Endometrium (tissue), 2 donors: ENCODE data around the gene PLLP.
A peak's percentile ranks its signal among the peaks of the same experiment; 100 is the strongest.
"Not testable (repeated sequence)": the region's sequence is repeated elsewhere in the genome, so short reads cannot be mapped to it uniquely, and the experiment has no call there.

Source experiments
- FAIRE-seq: peaks from 2 replicates; lab custom pipeline; 2012; peaks lifted over from hg19 to GRCh38; lab: Jason Lieb, UNC
- donor health status: control.
- donor health status: control.

The PLLP gene

DNA sequence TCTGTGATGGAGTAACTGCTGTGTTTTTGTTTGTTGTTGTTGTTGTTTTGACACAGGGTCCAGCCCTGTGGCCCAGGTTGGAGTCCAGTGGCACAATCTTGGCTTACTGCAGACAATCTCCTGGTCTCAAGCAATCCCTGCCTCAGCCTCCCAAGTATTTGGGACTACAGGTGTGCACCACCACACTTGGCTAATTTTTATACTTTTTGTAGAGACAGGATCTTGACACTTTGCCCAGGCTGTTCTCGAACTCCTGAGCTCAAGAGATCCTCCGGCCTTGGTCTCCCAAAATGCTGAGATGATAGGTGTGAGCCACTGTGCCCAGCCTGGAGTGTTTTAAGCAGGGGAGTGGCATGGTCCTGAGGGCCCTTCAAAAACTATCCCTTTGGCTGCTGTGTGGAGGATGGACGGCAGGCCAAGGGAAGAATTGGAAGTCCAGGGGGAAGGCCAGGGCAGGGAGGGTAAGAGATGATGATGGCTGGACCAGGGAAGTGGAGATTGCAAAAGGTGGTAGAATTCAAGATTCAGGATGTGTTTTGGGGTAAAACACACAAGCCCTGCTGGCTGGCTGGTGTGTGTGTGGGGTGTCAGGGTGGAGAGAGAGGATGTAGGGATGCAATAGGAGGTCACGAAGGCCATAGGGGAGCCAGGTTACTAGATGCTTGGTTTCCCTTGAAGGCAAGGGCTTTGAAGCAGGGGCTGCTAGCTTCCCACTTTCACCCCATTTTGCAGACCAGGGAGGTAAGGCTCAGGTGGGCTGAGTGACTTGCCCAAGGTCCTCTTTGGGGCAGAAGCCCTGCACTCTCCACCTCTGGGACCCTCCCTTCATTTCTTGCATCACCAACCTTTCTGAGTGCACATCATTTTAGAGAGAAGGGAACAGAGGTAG is 18.8 kb upstream of the PLLP start:
- FAIRE-seq = no peak

DNA sequence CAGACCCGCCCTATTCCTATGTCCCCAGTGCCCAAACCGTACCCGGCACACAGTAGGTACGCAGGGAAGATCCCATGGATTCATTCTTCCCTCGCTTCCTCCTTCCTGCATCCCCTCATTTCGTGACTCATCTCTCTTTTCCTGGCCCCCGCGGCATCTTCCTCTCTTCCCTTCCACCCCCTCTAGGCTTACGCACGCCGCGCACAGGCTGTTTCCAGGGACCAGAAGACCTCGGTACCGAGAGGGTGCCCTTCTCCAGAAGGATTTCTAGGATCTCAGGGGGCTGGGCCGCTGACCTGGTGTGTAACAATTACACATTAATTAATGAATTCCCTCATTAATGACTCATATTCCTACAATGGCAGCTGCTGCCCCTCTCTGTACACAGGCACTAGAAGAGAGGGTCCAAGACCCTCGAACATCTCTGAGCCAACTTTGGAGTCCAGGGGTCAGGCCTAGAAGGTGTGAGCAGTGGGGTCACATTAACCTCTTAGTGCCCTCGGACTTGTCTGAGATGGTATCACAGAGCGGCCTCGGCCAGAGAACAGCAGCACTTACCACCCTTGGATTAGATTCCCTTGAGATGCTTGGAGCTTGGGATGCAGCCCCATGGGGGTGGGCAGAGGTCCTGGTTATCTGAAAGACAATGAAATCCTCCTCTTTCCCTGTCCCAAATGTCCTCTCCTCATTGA is 16.8 kb upstream of the PLLP start:
- no peak for FAIRE-seq

DNA sequence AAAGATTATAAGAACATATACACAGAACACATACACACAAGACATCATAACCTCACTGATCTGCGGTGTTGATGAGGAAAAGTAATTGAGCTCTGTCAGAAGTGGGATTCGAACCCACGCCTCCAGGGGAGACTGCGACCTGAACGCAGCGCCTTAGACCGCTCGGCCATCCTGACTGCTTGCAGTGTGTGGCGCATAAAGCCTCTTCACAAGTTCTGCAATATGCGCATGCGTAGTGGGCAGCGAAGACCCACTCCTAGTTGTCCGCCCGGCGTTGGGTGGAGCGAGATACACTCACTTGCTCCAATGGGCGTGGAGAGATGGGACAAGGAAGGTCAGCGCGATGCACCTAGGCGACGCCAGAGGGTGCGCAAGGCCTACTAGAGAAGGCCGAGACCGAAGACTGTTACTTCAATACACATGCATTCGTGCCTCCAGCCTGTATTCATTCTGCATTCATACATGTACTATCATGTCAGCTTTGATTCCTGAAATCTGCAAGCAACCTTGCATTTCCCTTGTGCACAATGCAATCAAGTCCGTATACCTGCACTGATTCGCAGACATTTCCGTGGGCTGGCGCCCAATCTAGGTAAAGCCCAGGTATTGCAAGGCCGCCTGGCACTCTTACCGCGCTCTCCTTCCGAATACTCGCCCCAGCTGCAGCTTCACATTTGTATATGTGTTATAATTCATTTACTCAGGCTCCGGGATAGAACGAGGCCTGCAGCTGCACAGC is 16.1 kb upstream of the PLLP start:
- peak; percentile 89 for FAIRE-seq

DNA sequence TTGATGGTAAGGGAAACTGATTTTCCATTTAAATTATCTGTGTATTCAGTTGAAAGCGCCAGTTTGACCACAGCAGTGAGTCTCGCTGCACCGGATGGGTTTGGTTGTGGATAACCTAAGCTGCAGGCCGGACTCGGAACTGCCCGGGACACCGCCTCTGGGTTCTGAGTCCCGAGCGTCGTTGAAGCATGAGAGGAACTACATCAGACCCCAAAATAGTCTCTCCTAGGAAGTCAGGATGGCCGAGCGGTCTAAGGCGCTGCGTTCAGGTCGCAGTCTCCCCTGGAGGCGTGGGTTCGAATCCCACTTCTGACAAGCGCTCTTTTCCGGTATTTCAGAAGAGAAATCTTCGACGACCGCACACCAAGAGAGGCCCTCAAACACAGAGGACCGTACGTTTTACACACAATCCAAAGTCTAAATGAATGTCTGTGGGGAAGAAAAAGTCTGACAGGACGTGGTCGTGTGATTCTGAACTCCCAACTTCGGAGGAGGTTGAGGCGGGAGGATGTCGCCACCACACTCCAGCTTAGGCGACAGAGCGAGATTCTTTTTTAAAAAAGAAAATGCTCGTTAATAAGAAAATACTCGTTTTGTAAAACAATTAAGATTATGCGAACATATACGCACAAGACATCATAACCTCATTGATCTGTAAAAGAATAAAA is 15.4 kb upstream of the PLLP start:
- peak; percentile 35 for FAIRE-seq

DNA sequence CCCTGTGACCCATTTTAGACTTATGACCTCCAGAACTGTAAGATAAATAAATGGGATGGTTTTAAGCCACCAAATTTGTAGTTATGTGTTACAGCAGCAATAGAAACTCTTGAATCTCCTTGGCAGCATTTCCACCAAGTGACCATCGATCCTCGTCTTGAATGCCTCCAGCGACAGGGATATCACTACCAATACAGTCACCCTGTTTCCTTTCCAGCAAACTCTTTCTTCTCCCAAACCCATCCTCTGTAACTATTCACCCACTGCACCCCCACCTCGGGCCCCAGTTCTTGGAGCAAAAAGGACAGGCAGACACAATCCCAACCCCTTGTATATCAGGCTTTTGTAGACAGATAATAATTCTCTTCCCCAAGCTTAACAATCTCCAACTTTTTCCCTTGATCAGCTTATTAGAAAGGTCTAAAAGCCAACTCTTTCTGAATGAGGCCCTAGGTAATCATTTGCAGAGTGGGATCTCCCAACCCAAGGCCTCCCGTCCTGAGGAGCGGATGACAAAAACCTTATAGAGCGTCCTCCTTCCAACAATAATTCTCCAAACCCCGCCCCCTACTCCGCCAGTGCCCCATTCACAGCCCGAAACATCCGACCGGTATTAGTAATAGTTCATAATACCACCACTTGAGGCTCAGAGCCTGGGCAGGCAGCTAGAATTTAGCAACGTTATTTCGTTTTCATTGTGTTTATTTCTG is 14.7 kb upstream of the PLLP start:
- no peak for FAIRE-seq

DNA sequence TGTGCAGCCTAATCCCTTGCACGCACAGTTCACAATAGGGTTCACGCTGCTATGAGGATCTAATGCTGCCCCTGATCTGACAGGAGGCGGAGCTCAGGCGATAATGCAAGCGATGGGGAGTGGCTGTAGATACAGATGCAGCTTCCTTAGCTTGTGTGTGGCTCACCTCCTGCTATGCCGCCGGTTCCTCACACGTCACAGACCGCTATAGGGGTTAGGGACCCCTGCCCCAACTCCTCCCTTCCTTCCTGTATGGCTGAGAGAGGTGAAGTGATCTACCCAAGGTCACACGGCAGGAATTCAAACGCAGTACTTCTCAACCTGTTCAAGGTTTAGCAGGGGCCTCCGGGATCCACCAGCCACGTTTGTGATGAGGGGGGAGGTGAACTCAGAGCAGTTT is 13.4 kb upstream of the PLLP start:
- no peak for FAIRE-seq

DNA sequence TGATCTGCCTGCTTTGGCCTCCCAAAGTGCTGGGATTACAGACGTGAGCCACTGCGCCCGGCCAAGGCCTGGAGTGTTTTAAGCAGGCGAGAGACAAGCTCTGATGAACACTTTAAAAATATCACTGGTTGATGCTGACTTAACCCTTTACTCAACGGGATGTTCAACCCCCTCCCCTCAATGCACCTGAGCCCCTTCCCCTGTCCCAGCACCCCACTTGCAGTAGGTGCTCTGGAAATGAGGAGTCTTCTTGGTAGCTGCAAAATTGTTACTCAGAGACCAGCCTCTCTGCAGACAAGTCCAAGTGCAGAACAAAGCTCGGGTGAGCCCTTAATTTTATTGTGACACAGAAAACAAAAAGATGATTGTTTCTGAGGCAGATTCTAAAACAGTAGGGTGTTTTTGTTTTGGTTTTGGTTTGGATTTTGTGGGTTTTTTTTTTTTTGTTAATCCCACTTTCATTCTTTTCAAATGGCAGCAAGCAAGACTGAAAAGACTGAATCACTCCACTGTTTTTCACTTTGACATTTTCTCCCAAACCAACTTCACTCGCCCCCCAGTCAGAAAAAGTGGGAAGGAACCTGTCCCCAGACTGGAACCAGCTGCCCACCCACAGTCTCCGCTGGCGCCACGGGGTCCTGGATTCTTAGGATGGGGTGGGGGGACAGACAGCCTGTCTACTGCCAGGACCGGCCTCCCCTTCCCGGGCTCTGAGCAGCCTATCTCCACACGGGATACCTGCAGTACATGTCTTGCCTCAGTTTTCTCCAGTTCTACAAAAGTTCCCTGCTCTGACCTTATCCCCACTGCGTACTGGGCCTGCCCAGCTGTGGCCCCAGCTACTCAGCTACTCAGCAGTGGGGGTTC is 5.2 kb upstream of the PLLP start:
- FAIRE-seq = no peak

DNA sequence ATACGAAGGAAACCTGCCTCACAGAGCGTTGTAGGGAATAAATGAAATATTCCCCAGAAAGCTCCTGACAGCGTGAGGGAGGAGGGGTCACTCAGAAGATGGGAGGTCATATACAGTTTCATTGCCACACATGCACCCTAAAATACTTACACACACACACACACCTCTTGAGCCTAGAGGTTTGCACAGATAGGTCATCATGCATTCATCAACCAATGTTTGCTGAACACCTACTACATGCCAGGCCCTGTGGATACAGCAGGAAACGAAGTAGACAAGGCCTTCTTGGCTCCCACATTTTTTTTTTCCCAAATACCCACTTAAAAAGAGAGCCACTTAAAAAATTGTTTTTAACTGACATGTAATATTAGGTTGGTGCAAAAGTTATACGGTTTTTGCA is 907 bp upstream of the PLLP start:
- FAIRE-seq = no peak

DNA sequence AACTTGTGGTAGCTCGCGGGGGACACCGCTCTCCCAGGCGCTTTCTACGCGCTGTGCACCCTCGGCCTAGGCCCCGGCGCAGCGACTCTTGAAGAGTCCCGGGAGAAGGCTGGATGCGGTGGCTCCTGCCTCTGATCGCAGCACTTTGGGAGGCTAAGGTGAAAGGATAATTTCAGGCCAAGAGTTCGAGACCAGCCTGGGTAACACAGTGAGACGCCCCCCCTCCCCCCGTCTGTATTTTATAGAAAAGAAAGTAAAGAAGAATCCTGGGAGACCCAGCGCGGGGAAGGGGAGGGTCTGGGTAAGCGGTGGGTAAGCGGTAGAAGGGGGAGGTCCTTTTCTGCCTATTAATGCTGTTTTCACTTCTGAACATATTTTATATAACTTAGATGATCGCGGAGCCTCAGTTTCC is 486 bp upstream of the PLLP start:
- FAIRE-seq = no peak

DNA sequence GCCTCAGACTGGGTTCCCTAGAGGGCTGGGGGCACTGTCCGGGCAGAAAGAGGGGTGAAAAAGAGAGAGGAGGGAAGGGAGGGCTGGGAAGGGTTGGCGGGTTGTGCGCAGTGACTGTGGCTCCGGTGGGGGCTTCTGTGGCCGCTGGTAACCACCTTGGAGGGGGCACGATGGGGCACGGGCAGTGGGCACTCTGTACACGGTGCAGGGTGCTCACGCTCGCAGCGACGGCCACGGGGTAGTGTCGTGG is 588 bp downstream of the PLLP start:
- no peak for FAIRE-seq

DNA sequence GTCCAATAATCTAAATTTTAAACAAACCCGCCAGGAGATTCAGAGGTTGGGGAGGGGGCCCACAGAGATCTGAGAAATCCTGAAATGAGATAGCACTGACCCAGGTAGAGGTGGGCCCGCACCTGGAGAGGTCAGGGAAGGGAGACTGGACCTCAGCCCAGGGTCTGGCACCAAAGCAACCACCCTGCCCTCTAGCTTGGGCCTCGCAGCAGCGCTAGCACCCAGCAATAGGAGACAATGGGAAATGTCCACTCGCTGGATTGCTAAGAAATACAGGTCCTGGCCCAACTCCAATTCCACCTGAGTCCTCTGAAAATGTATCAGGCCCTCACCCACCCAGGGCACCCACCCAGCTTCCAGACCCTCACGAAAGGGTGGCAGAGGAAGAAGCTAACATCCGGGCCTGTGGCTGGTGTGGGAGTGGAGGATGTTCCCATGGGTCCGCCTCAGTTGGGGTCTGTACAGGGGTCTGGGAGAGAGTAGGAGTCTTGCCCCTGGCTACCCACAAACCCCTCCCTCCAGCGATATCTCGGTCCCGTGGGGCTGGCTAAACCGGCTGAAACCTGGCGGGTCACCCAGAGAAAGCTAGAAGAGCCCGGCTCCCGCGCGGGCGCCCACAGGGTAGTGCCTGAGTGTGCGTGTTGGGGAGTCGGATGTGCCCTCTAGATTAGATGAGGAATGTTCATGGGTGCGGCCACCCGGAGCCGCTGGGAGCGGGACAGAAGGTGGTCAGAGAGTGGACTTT is 1.1 kb downstream of the PLLP start:
- no peak for FAIRE-seq

DNA sequence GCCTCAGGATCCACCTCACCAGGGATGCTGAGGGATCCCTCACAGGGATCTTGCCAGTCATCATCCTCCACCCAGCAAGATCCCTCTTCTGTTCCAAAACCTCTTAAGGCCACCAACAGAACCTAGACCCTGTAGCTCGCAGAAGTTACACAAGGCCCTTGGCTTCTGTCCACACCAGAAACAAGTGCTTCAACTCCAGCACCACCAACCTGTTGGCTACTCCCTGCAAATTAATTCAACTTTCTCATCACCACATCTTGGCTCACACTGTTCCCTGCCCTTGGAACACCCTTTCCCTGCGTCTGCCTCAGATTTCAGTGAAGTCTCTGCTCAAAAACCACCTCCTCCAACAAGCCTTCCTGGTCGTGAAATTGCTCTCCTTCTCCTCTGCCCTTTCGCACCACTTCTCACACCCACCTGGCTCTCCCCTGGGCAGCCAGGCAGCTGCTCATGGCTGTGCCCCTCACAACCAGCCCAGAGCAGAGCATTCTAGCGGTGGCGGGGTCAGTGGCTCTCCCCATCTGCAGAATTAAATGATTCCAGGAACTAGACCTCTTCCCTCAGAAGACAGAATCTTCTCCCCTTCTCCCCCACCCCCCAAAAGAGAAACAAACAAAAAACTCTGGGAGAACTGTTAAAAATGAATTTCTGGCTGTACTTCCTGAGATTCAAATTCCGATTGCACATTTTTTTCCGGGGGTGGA is 1.8 kb downstream of the PLLP start:
- FAIRE-seq = no peak

DNA sequence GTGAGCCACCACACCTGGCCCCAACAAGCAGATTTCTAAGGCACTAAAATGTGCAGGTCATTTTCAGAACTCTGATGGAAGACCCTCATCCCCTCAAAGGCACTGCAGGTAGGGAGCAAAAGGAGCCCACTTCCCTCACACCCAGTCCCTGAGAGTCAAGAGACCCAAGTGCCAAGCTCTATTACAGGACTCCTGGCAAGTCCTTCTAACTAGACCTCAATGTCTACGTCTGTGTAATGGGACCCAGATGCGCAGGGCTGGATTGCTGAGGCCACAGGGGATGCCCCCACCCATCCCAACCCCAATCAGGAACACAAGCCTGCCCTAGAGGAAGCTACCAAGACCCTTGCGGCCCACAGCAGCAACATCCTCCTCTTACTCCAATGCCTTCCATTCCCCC is 2.7 kb downstream of the PLLP start:
- no peak for FAIRE-seq

DNA sequence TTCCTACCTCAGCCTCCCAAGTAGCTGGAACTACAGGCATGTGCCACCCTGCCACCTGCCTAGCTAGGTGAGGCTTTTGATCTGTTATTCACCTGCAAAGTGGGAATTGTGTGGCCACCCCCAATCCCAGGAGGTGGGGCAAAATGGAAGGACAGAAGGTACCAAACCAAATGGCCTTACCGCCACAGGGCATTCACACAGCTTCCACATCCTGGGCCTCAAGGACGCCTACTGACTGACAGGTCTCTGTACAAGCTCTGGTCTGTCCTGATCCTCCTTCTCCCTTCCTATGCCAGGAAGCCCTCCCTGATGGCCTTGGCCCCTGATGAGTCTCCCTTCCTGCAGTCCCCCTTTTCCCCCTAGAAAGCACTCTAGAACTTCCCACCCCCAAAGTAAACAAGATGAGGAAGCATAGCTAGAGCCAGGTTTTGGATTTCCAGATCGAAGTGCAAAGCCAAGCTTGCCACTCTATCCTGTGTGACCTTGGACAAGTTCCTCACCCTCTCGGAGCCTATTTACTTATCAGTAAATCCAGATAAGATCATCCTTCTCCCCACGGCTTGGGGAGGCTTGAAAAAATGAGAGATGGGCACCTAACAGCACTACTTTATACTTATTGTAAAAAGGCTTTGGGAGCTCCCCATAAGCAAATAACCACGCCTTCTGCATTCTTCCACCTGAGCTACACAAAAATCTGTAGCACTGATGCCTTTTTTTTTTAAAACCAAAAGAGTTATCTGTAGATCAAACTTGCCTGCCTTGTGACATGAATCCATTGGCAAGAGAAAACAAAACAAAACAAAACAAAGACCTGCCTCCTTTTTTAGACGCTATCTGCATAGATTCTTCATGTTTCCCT is 4.5 kb downstream of the PLLP start:
- no peak for FAIRE-seq

DNA sequence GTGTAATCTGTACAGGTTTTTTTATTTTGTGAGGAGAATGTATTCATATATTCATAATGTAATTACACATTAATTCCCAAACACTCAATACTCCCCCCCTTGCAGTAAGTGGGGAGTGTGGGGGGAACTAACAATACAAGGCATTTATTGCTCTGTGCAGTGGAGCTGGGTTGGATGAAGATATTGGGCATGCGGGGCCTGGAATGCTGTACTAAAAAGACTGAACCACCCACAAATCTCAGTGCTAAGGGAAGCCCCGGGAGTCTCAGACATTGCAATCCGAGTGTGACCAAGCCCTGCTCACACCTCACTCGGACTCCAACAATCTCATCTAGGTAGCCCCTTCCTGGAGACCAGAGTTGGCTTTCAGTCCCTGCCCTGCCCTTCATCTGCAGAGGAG is 6.0 kb downstream of the PLLP start:
- no peak for FAIRE-seq

DNA sequence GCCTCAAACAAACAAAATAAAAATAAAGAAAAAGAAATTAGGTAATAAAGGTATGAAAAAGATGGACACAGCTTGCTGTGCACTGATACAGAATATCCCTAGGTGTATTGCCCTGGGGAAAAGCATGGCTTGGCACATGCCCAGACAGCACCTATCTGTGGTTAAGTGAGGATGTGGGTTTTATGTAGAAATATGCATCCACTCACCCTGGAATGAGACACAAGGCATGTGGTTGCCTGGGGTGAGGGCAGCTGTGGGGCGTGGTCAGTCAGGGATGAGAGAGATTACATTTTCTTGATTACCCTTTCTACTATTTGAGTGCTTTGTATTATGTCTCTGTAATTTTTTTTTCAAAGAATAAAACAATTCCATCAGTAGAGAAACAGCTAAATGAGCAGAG is 6.9 kb downstream of the PLLP start:
- no peak for FAIRE-seq

DNA sequence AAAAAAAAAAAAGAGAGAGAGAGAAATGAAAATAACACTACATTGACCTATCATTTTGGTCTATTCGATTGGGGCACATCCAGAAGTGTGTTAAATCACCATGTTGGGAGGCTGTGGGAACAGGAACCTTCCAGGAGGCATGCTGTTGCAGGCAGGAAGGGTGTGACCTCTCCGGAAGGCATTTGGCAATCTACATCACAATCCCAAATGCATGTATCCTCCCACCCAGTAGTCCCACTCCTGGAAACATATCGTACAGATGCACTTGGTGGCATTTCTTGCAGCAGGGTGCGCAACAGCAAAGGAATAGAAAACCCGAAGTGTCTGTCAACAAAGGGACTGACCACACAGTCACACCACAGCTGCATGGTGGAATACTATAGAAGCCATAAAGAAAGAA is 7.9 kb downstream of the PLLP start:
- no peak for FAIRE-seq

DNA sequence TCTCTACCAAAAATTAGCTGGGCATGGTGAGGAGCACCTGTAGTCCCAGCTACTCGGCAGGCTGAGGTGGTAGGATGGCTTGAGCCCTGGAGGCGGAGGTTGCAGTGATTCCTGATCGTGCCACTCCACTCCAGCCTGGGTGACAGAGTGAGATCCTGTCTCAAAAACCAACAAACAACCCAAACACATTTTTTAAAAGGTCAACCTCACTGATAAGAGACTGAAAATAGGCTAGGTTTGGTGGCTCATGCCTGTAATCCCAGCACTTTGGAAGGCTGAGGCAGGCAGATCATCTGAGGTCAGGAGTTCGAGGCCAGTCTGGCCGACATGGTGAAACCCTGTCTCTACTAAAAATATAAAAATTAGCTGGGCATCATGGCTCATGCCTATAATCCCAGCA is 8.5 kb downstream of the PLLP start:
- FAIRE-seq = not testable (repeated sequence)

DNA sequence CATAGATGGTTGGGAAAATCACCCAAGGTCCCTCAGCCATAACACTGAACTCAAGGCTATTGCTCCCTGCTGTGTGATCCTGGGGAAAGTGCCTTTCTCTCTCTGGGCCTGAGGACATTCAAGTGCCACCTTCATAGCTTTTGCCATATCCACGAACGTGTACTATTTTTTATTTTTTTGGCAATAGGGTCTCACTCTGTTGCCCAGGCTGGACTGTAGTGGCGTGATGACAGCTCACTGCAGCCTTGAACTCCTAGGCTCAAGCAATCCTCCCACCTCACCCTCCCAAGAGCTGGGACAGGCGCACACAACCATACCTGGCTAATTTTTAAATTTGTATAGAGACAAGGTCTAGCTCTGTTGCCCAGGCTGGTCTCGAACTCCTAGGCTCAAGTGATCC is 10.6 kb downstream of the PLLP start:
- no peak for FAIRE-seq
